DMS153 (cell line): ENCODE results near the gene PIAS4.

Source experiments
- DNase-seq: peaks from one replicate; lab custom pipeline; 2025; lab: John Stamatoyannopoulos, UW

The PIAS4 gene

DNA sequence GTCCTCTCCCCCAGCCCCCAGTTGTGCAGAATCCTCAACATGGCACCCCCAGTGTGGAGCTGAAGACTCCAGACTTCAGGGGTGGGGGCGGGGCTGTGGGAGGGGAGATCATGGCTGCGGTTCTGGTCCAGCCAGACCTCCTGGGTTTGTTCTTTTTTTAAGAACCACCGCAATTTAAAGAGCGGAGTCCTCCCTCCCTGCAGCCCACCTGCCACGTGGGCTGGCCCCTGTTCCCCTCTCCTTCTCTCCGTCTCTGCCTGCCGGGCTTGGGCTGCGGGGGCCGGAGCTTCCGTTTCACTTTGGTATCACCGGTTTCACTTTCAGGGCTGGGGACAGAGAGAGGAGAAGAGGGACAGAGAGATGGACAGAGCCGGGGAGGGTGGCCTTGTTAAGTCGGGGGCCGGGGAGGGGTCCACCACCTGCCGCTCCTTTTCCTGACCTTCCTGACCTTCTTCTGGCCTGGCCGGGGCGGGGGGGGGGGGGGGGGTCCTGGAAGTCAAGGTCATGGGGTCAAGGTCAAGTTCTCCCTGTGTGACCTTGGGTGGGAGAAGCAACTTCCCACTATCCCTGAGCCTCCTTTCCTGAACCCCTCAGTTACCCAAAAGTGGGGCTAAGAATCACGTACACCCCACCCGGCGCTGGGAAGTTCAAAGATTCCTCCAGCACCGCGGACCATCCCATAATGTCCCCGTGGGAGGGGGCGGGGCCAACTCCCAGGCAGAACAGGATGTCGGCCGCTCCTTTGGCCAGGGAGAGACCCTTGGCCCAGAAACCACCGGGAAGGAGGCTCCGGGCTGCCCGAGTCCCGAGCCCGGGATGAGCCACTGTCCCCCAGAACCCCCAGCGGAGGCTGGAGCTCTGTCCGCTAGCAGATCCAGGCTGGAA is 70.5 kb downstream of the PIAS4 start:
- DNase-seq: no peak

DNA sequence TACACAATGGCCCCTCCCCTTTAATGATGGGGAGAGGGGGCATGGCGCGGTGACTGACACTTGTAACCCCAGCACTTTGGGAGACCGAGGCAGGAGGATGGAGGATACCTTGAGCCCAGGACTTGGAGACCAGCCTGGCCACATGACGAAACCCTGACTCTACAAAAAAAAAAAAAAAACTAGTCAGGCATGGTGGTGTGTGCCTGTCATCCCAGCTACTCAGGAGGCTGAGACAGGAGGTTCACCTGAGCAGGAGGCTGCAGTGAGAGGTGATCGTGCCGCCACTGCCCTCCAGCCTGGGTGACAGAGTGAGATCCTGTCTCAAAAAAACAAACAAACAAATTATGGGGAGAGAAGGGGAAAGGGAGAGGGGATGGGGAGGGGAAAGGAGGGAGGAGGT is 72.9 kb downstream of the PIAS4 start:
- no peak for DNase-seq

DNA sequence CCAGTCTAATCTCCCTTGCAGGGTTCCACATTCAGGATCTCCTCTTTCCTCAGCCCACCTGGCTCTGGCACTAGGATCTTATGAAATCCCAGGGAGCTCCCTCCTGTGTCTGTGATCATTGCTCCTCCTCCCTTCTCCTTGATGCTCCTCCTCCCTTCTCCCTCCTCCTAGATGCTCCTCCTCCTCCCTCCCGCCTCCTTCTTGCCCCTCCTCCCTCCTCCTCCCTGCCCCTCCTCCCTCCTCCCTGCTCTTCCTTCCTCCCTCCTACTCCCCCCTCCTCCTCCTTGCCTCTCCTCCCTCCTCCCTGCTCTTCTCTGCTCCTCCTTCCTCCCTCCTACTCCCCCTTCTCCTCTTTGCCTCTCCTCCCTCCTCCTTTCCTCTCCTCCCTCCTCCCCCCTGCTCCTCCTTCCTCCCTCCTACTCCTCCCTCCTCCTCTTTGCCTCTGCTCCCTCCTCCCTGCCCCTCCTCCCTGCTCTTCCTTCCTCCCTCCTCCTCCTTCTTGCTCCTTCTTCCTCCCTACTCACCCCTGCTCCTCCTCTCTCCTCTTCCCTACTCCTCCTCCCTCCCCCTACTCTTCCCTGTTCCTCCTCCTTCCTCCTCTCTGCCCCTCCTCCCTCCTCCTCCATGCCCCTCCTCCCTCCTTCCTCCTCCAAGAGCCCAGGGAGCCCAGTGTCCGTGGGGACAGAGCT is 74.0 kb downstream of the PIAS4 start:
- DNase-seq: no peak

DNA sequence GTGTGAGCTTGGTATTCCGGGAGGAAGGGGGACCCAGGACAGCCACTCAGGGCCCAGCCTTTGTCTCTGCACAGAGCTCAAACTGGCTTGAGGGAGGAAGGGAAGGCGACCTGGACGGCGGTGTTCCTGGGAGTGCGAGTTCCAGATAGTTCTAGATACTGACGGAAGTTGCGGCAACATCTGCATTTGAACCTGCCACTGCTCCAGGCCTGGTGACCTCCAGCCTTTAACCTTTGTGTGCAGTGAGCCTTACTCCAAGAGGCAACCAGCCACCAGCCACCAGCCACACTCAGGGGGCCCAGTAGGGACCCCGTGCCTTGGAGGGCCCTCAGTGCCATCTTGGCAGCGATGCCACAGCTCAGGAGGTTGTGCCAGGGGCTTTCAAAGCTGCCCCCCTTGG is 74.6 kb downstream of the PIAS4 start:
- no peak for DNase-seq

DNA sequence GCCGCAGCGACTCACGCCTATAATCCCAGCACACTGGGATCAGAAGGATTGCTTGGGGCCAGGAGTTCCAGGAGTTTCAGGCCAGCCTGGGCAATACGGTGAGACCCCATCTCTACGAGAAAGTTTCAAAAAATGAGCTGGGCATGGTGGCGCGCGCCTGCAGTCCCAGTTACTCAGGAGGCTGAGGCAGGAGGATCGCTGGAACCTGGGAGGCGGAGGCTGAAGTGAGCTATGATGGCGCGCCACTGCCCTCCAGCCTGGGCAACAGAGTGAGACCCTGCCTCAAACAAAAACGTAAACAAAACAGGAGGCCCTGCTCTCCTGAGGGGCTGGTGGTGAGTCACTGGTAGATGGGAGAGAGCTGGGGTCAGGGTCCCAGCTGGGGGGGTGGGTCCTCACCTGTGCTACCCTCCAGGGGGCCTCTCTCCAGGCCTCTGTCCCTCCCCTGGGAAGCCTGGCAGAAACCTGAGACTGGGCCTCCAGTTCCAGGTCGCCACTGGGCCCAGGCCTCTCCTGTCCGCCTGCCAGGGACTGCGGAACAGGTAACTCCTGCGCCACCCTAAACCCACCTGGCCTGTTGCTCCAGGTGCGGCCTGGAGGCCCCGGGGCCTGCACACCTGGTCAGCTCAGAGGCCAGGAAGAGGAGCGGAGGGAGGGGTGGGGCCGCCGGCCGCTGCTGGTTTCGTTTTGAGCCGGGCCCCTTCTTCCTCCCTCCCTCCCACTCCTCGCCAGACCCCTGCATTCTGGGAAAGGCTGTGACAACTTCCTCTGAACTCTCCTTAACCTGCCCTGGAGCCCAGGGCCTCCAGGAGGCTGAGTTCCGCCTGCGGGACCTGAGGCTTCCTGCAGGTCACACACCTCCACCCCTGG is 76.4 kb downstream of the PIAS4 start:
- DNase-seq: no peak

DNA sequence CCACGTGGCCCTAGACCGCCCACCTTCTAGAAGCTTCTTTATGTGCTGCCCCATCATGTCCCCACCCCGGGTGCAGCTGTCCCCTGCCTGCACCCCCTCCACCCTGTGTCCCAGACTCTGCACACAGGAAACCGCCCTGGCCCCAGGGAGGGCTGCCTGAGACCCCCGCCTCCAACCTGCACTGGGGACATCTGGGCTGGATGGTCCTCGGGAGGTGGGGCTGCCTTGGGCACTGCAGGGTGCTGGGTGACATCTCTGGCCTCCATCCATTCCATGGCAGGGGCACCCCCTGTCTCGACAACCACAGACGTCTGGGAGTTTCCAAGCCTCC is 77.0 kb downstream of the PIAS4 start:
- no peak for DNase-seq

DNA sequence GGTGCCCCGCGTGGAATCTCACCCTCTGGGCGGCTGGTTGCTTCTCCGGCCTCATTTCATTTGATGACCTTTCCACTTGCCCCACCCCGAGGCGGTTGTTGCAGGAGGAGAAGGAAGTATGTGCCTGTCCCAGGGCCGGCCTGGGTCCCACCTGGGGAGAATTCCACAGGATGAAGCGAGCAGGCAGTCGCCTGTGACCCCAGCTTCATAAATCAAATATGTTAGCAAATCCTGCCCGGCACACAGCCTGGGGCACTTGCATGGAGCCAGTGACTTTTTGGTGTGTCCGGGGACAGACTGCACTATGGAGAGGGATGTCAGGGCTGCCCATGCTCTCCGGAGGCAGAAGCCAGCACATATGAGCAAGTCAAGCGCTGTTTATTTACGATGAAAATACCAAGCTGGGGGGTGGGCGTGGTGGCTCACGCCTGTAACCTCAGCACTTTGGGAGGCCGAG is 78.9 kb downstream of the PIAS4 start:
- no peak for DNase-seq

DNA sequence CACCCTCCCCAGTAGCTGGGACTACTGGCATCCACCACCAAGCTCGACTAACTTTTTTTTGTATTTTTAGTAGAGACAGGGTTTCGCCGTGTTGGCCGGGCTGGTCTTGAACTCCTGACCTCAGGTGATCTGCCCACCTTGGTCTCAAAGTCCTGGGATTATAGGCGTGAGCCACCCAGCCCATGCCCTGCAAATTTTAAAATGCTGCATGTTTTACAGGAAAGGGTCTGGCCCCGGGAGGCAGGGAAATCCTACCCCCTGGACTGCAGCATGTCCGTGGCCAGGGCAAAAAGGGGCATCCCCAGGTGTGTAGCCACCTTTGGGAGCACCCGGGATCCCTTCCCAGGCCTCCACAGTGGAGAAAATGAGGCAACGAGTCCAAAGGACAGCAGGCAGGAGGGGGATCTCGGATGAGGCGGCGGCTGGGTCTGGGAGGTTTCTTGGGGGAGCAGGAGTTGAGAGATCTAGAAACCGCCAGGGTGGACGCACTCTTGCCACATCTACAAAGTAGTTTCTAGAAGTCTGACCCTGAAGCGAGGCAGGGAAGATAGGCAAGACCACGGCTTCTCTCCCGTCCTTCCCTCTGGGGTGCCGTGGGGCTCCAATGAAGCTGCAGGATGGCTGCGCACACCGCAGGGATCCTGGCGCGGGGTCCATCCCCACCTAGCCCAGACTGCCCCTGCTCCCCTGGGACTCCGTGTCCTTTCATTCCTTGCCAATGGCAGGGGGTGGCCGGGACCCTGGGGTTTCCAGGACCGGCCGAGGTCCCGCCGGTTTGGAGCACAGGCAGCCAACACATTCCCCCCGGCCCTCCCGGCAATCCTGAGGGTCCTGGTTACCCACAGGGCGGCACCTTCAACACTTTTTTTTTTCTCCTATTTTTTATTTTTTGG is 80.5 kb downstream of the PIAS4 start:
- DNase-seq: no peak

DNA sequence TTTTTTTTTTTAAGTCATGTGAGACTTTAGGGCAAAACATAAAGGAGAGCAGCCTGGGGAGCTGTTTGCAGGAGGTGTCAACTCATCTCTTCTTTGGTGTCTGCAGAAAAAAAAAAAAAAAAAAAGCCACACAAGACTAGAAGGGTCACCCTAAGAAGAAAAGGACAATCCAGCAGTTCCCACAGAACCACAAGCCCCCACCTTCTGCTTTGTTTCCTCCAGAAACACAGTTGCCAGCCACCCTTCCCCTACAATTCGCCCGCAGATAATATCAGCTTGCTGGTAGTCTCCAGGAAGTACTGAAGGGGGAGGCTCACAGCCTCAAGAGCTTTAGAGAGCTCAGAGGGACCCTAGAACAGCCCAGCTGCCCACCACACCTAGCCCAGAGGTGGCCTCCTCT is 81.4 kb downstream of the PIAS4 start:
- no peak for DNase-seq
